Glutamatergic neuron (in vitro differentiated cells): ENCODE measurements around the gene RAP1GAP2. TPM values are rescaled to one million over a fixed set of nuclear protein-coding genes. Genes with fewer than 3 reads are reported as not detected.
"Not testable (repeated sequence)": the region's sequence is repeated elsewhere in the genome, so short reads cannot be mapped to it uniquely, and the experiment has no call there.

Experiments used
- DNase-seq: peaks from one replicate; pipeline ENCODE4 v3.0.0; 2022
- H3K27ac Mint-ChIP-seq: one replicate; pipeline ENCODE4 v1.8.0; 2020; ENCODE audit warnings: mild to moderate bottlenecking, mixed read lengths, inconsistent platforms; ENCODE audit not compliant: unreplicated experiment
- H3K27me3 Mint-ChIP-seq: one replicate; pipeline ENCODE4 v1.8.0; 2020; ENCODE audit warnings: mild to moderate bottlenecking, moderate library complexity, mixed read lengths, inconsistent platforms; ENCODE audit not compliant: unreplicated experiment
- H3K36me3 Mint-ChIP-seq: one replicate; pipeline ENCODE4 v1.8.0; 2020; ENCODE audit warnings: mild to moderate bottlenecking, mixed read lengths, inconsistent platforms; ENCODE audit not compliant: unreplicated experiment
- H3K4me1 Mint-ChIP-seq: one replicate; pipeline ENCODE4 v1.8.0; 2020; ENCODE audit warnings: mild to moderate bottlenecking, low read depth, mixed read lengths, inconsistent platforms; ENCODE audit not compliant: unreplicated experiment
- H3K4me3 Mint-ChIP-seq: one replicate; pipeline ENCODE4 v1.8.0; 2020; ENCODE audit warnings: mild to moderate bottlenecking, mixed read lengths, inconsistent platforms; ENCODE audit not compliant: unreplicated experiment
- H3K9me3 Mint-ChIP-seq: one replicate; pipeline ENCODE4 v1.8.0; 2020; ENCODE audit warnings: mild to moderate bottlenecking, moderate library complexity, mixed read lengths, inconsistent platforms; ENCODE audit not compliant: unreplicated experiment
- CTCF ChIP-seq: fragments of 200-600 bp; sonication (generic); IDR thresholded peaks from one replicate; pipeline ENCODE4 v1.5.0; 2021; ENCODE audit not compliant: partially characterized antibody, unreplicated experiment
- total RNA-seq: library from RNA; stranded (reverse); fragmentation: NEBNext Ultra II Directional; extraction: Animal tissue kit (Norgen Biotek cat#: 25700); gene quantifications from one replicate; pipeline ENCODE4 v1.2.1, GENCODE V29; 2021; ENCODE audit not compliant: unreplicated experiment

RAP1GAP2 gene
- total RNA-seq, 1 donor from 2014 or later = 86.0 TPM

GRCh38 chr17:3026856-3027751 is 230.9 kb downstream of the RAP1GAP2 start:
- H3K27me3 Mint-ChIP-seq = peaks cover 11% of the 10 kb centered on the region
- no peak for TF ChIP-seq CTCF
- H3K36me3 Mint-ChIP-seq = peaks cover 25% of the 10 kb centered on the region
- H3K4me3 Mint-ChIP-seq = peak overlapping the region; percentile 20
- H3K9me3 Mint-ChIP-seq = peaks cover 15% of the 10 kb centered on the region
- peak overlapping the region; percentile 90 for H3K27ac Mint-ChIP-seq
- DNase-seq = peak; percentile 80
- peaks cover 12% of the 10 kb centered on the region for H3K4me1 Mint-ChIP-seq

GRCh38 chr17:3027786-3028532 is 231.7 kb downstream of the RAP1GAP2 start:
- H3K27me3 Mint-ChIP-seq = peaks cover 11% of the 10 kb centered on the region
- peak overlapping the region; percentile 18 for H3K4me3 Mint-ChIP-seq
- peaks cover 13% of the 10 kb centered on the region for H3K4me1 Mint-ChIP-seq
- no peak for TF ChIP-seq CTCF
- peak overlapping the region; percentile 90 for H3K27ac Mint-ChIP-seq
- peaks cover 17% of the 10 kb centered on the region for H3K36me3 Mint-ChIP-seq
- DNase-seq = no peak
- H3K9me3 Mint-ChIP-seq = peaks cover 15% of the 10 kb centered on the region

GRCh38 chr17:3029213-3029913 is 233.1 kb downstream of the RAP1GAP2 start:
- no peak for DNase-seq
- no peak overlapping the region for H3K27ac Mint-ChIP-seq
- H3K27me3 Mint-ChIP-seq = peaks cover 10% of the 10 kb centered on the region
- H3K9me3 Mint-ChIP-seq = peaks cover 17% of the 10 kb centered on the region
- H3K4me3 Mint-ChIP-seq = no peak overlapping the region
- no peak for TF ChIP-seq CTCF
- peaks cover 24% of the 10 kb centered on the region for H3K4me1 Mint-ChIP-seq
- H3K36me3 Mint-ChIP-seq = peaks cover 5% of the 10 kb centered on the region

- peaks cover 12% of the 10 kb centered on the region for H3K9me3 Mint-ChIP-seq
- no peak for TF ChIP-seq CTCF
- no peaks in the 10 kb centered on the region for H3K36me3 Mint-ChIP-seq
- peaks cover 29% of the 10 kb centered on the region for H3K4me1 Mint-ChIP-seq
- peaks cover 11% of the 10 kb centered on the region for H3K27me3 Mint-ChIP-seq
- no peak overlapping the region for H3K27ac Mint-ChIP-seq
- DNase-seq = no peak
- no peak overlapping the region for H3K4me3 Mint-ChIP-seq
These were observed 233.9 kb downstream of the RAP1GAP2 start for GRCh38 chr17:3030096-3030495.

- not testable (repeated sequence) for H3K4me3 Mint-ChIP-seq, DNase-seq, H3K36me3 Mint-ChIP-seq, H3K27ac Mint-ChIP-seq
- Mint-ChIP-seq H3K27me3 (peaks cover 11% of the 10 kb centered on the region), H3K9me3 (peaks cover 14% of the 10 kb centered on the region), H3K4me1 (peaks cover 29% of the 10 kb centered on the region)
These were observed 234.7 kb downstream of the RAP1GAP2 start for GRCh38 chr17:3030852-3031470.
